ENCODE measurements around the gene CCT6B. TPM values are rescaled to one million over a fixed set of nuclear protein-coding genes. Genes with fewer than 3 reads are reported as not detected.

The CCT6B gene
- total and polyA plus RNA-seq, 9 of the 15 experiments (the other 6 are each of a cell fraction or from before 2014, with no cell fraction given) = 0.25 to 0.91 (median 0.58) TPM

GRCh38 chr17:34991606-34992005, 30.3 kb upstream of the CCT6B start (continued):
- TF ChIP-seq MGA (IDR thresholded peaks at IDR 0.05) (no peak), CC2D1A (IDR thresholded peaks at IDR 0.05) (no peak), BRF1 (IDR thresholded peaks at IDR 0.05; ENCODE audit: borderline replicate concordance, extremely low read depth, insufficient read length) (no peak), E2F8 (IDR thresholded peaks at IDR 0.05; ENCODE audit: low read depth, partially characterized antibody) (no peak), THRA (IDR thresholded peaks at IDR 0.05) (no peak), ZNF740 (CRISPR knock-in tag; IDR thresholded peaks at IDR 0.05) (no peak), ZNF740 (tag; IDR thresholded peaks at IDR 0.05) (no peak), PHB (CRISPR knock-in tag; IDR thresholded peaks at IDR 0.05) (no peak), SNRNP70 (optimal IDR thresholded peaks at IDR 0.05; ENCODE audit: low read depth, low read length) (no peak), STAG1 (CRISPR knock-in tag; IDR thresholded peaks at IDR 0.05; ENCODE audit: borderline replicate concordance) (no peak), CEBPG (CRISPR knock-in tag; IDR thresholded peaks at IDR 0.05) (no peak), CEBPG (tag; conservative IDR thresholded peaks at IDR 0.05 in 1 of 2, IDR thresholded peaks at IDR 0.05 in 1 of 2) (no peak)
